Right ventricle myocardium inferior (tissue), 1 donor: Measurements from ENCODE around the gene CATSPER4. TPM values are rescaled to one million over a fixed set of nuclear protein-coding genes. Genes with fewer than 3 reads are reported as not detected.
A peak's percentile ranks its signal among the peaks of the same experiment; 100 is the strongest.
"Not testable (repeated sequence)": the region's sequence is repeated elsewhere in the genome, so short reads cannot be mapped to it uniquely, and the experiment has no call there.

Experiments used
- ATAC-seq: fragments of 200-7000 bp; cut with Tn5 transposase; one replicate; pipeline ENCODE4 v1.9.1; 2020; ENCODE audit warnings: mild to moderate bottlenecking, moderate library complexity
- DNase-seq: peaks from one replicate; pipeline ENCODE4 v3.0.0; 2021; ENCODE audit errors: missing footprints
- intact Hi-C: fragments of 100-400 bp; cut with DNase I; formaldehyde crosslinking; loops from one replicate; pipeline ENCODE4 v1.11.0; 2022
- total RNA-seq: library from RNA; stranded (reverse); fragmentation: NEBNext Ultra II Directional; extraction: Animal tissue kit (Norgen Biotek cat#: 25700); gene quantifications from one replicate; pipeline ENCODE4 v1.2.1, GENCODE V29; 2021
- donor health status: DM: no; HTN: yes; CAD: no; lungs with severe emphysema.

The CATSPER4 gene
- total RNA-seq, 1 donor from 2014 or later = not detected

GRCh38 chr1:26225033-26225831 lies 34.8 kb downstream of the CATSPER4 start:
- ATAC-seq = peak; percentile 87
- DNase-seq = peak; percentile 84
- intact Hi-C loops = no loop called here

GRCh38 chr1:26230682-26231081 lies 40.3 kb downstream of the CATSPER4 start:
- not testable (repeated sequence) for ATAC-seq, DNase-seq
- intact Hi-C loops = loop anchor here (5.0 kb wide), 2 partner anchors 47 to 193 kb away; no protein-coding TSS in a partner anchor

- DNase-seq (peak; percentile 99), ATAC-seq (peak; percentile 100)
- intact Hi-C loops = loop anchor here (1.0 to 5.0 kb wide), 6 partner anchors 21 to 197 kb away; partner anchors contain the start of genes C1orf232, PDIK1L and ZNF593
Observed at GRCh38 chr1:26233903-26234643, 43.7 kb downstream of the CATSPER4 start, which contains the start of gene CEP85. Gene CEP85, plus strand, starts transcription at chr1:26234200. Its CDS starts 5,584 bp downstream, at chr1:26239784.

- intact Hi-C loops = loop anchor here (1.0 to 5.0 kb wide), 6 partner anchors 20 to 198 kb away; partner anchors contain the start of genes C1orf232, PDIK1L and ZNF593
- no peak for DNase-seq
Observed at GRCh38 chr1:26234644-26235370, 44.4 kb downstream of the CATSPER4 start.

GRCh38 chr1:26237230-26237966 lies 47.0 kb downstream of the CATSPER4 start:
- ATAC-seq (no peak), DNase-seq (no peak)
- intact Hi-C loops = no loop called here

More at GRCh38 chr1:26234644-26235370, 44.4 kb downstream of the CATSPER4 start:
- ATAC-seq = no peak

GRCh38 chr1:26239936-26240335 lies 49.5 kb downstream of the CATSPER4 start:
- DNase-seq (no peak), ATAC-seq (no peak)
- intact Hi-C loops = no loop called here

Other genes starting within 250 kb of the CATSPER4 start
- gene PAFAH2, start 192.5 kb upstream of the CATSPER4 start, total RNA-seq = 9.7 TPM
- gene EXTL1, start 168.8 kb upstream of the CATSPER4 start, total RNA-seq = 11.2 TPM
- 4.0 TPM for gene SLC30A2, start 144.5 kb upstream of the CATSPER4 start, total RNA-seq
- 212 TPM for gene TRIM63, start 123.0 kb upstream of the CATSPER4 start, total RNA-seq
- 4.0 TPM for gene PDIK1L, start 78.8 kb upstream of the CATSPER4 start, total RNA-seq
- gene FAM110D, start 31.5 kb upstream of the CATSPER4 start, total RNA-seq = 4.0 TPM
- gene C1orf232, start 21.6 kb upstream of the CATSPER4 start, total RNA-seq = not detected
- gene ZNF593, start 20.7 kb upstream of the CATSPER4 start, total RNA-seq = 14.9 TPM
- gene ZNF593OS, start 18.8 kb upstream of the CATSPER4 start, total RNA-seq = not detected
- 1.8 TPM for gene CNKSR1, start 13.1 kb upstream of the CATSPER4 start, total RNA-seq
- 73.6 TPM for gene CEP85, start 43.6 kb downstream of the CATSPER4 start, total RNA-seq
- 50.5 TPM for gene SH3BGRL3, start 89.5 kb downstream of the CATSPER4 start, total RNA-seq
- 9.5 TPM for gene UBXN11, start 116.0 kb downstream of the CATSPER4 start, total RNA-seq
- gene CD52, start 127.4 kb downstream of the CATSPER4 start, total RNA-seq = 6.5 TPM
- gene CRYBG2, start 163.5 kb downstream of the CATSPER4 start, total RNA-seq = not detected
- gene ZNF683, start 182.1 kb downstream of the CATSPER4 start, total RNA-seq = 0.14 TPM
- not detected for gene LIN28A, start 220.2 kb downstream of the CATSPER4 start, total RNA-seq
- gene DHDDS, start 241.7 kb downstream of the CATSPER4 start, total RNA-seq = 25.7 TPM